ENCODE measurements around the gene C6orf132. TPM values are rescaled to one million over a fixed set of nuclear protein-coding genes. Genes with fewer than 3 reads are reported as not detected.

C6orf132 gene
- total and polyA plus RNA-seq, 10 of the 15 experiments (the other 5 are each of a cell fraction or from before 2014, with no cell fraction given) = 0.04 to 0.05 TPM; not detected in 8

DNA sequence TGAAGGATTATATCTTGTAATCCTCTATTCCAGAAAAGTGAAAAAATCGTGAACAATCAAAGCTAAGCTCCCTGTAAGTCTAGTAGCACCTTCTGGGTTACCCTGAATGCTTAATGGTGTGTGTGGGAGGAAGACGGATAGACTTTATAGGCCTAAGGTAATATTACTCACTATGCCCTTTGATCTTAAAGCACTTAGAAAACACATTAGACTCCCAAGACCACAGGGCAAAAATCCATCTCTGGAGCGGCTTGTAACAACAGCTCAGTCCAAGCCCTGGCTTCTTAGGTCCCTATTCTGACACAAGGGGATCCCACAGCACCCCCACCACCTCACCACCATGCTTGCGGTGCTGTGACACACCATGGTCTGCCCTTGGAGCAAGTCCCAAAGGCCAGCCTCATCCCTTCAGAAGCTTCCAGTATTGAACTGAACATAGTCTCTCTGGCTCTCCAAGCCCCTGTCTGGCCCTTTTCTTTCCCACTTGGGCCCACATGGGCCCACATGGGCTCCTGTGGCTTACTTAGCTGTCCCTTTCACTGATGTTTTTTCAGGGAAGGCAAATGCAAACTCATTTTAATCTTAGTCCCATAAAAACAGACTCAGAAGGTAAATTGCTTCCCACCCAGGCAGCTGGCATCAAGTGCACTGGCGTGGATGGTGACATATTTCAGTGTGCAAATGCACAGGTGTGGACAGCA, 28.3 kb downstream of the C6orf132 start:
- Histone ChIP-seq H3K4me1 (ENCODE audit: control insufficient read depth, insufficient read depth, low read length) (no peaks in the 10 kb centered on the region), H2AFZ (ENCODE audit: control insufficient read depth, low read depth, low read length) (no peak overlapping the region), H3K27me3 (replicated peaks in 1 of 2; ENCODE audit: control insufficient read depth in 2 of 2, insufficient read depth in 2 of 2, low read length in 1 of 2) (peaks cover 0 to 4% of the 10 kb centered on the region in 2 experiments; a peak in 2 of 4 replicates), H3K36me3 (ENCODE audit: control insufficient read depth in 2 of 2, insufficient read depth in 2 of 2, low read length in 1 of 2) (no peaks in the 10 kb centered on the region), H3K79me2 (ENCODE audit: control insufficient read depth, insufficient read depth, low read length) (no peaks in the 10 kb centered on the region), H3K27ac (ENCODE audit: control insufficient read depth, insufficient read depth) (no peak overlapping the region), H3K4me3 (no peak overlapping the region), H4K20me1 (ENCODE audit: control insufficient read depth, insufficient read depth) (no peaks in the 10 kb centered on the region), H3K4me2 (ENCODE audit: control insufficient read depth, insufficient read depth) (no peak overlapping the region), H3K9ac (ENCODE audit: control insufficient read depth, insufficient read depth, low read length) (no peak overlapping the region), H3K9me3 (replicated peaks; ENCODE audit: control insufficient read depth, insufficient read depth, low read length) (no peaks in the 10 kb centered on the region; the same call in 2 of the 3 replicates)
- DNase-seq (ENCODE audit: low read depth, low spot score) (no peak), FAIRE-seq (no peak), ATAC-seq (no peak)
- SMC1A ChIA-PET (ENCODE audit: uncharacterized antibody, unreplicated experiment) = interaction anchor here (1.3 kb wide), 1 partner anchor 10 kb away, joined by 3 read pairs; no protein-coding TSS in a partner anchor
- RAD21 ChIA-PET (ENCODE audit: unreplicated experiment) = no interaction called here
- intact Hi-C loops (cut with micrococcal nuclease; ENCODE audit: unreplicated experiment) = no loop called here
- POLR2A ChIA-PET = no interaction called here
- in situ Hi-C loops (cut with MboI) = no loop called here
- 43% methylated on average over 5 of the region's 5 CpGs for WGBS (ENCODE audit: insufficient coverage, insufficient replicate concordance, low lambda C conversion rate, missing lambda C conversion rate)
- no TSS peak for BruUV-seq (replicated peaks)
- TF ChIP-seq YBX1 (IDR thresholded peaks at IDR 0.05) = no peak
- no peak for TF ChIP-seq ASH2L (IDR thresholded peaks at IDR 0.05; ENCODE audit: borderline replicate concordance, low read depth)
- CTCF ChIA-PET = interaction anchor here (1.1 kb wide), 1 partner anchor 10 kb away, joined by 7 read pairs; no protein-coding TSS in a partner anchor

DNA sequence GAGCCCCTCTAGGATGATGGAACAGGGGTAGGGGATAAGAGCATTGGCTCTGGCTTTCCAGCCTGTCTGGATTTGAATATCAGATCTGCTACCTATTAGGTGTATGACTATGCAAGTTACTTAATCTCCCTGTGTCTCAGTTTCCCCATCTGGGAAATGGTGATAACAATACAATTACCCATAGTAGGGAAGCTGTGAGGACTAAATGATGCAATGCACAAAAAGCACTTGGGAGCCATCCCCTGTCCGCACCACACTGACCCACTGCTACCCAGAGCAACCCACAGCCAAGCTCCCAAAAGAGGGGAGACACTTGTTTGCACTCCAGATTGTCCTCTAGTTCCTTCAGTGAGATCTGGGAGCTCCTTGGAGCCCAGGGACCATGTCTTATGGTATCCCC, 30.1 kb downstream of the C6orf132 start:
- Histone ChIP-seq H3K27ac (ENCODE audit: control insufficient read depth, insufficient read depth) (no peak overlapping the region), H3K4me1 (ENCODE audit: control insufficient read depth, insufficient read depth, low read length) (no peaks in the 10 kb centered on the region), H3K36me3 (ENCODE audit: control insufficient read depth in 2 of 2, insufficient read depth in 2 of 2, low read length in 1 of 2) (no peaks in the 10 kb centered on the region), H3K4me2 (ENCODE audit: control insufficient read depth, insufficient read depth) (no peak overlapping the region), H3K9me3 (replicated peaks; ENCODE audit: control insufficient read depth, insufficient read depth, low read length) (no peaks in the 10 kb centered on the region; the same call in 2 of the 3 replicates), H3K9ac (ENCODE audit: control insufficient read depth, insufficient read depth, low read length) (no peak overlapping the region), H3K4me3 (no peak overlapping the region), H3K27me3 (replicated peaks in 1 of 2; ENCODE audit: control insufficient read depth in 2 of 2, insufficient read depth in 2 of 2, low read length in 1 of 2) (peaks cover 0 to 4% of the 10 kb centered on the region in 2 experiments; a peak in 2 of 4 replicates), H2AFZ (ENCODE audit: control insufficient read depth, low read depth, low read length) (no peak overlapping the region), H3K79me2 (ENCODE audit: control insufficient read depth, insufficient read depth, low read length) (no peaks in the 10 kb centered on the region), H4K20me1 (ENCODE audit: control insufficient read depth, insufficient read depth) (no peaks in the 10 kb centered on the region)
- ChIA-PET RAD21 (ENCODE audit: unreplicated experiment) (no interaction called here), POLR2A (no interaction called here), SMC1A (ENCODE audit: uncharacterized antibody, unreplicated experiment) (interaction anchor here (0.6 kb wide), 1 partner anchor 102 kb away, joined by 3 read pairs; no protein-coding TSS in a partner anchor), CTCF (interaction anchor here (1.3 kb wide), 1 partner anchor 9 kb away, joined by 6 read pairs; no protein-coding TSS in a partner anchor)
- in situ Hi-C loops (cut with MboI) = no loop called here
- 27% methylated on average over 1 of the region's 1 CpG for WGBS (ENCODE audit: insufficient coverage, insufficient replicate concordance, low lambda C conversion rate, missing lambda C conversion rate)
- DNase-seq (ENCODE audit: low read depth, low spot score) (no peak), ATAC-seq (no peak), FAIRE-seq (no peak)
- BruUV-seq (replicated peaks) = no TSS peak
- TF ChIP-seq NR2F1 (conservative IDR thresholded peaks at IDR 0.05) (no peak), ASH2L (IDR thresholded peaks at IDR 0.05; ENCODE audit: borderline replicate concordance, low read depth) (no peak), NFIC (IDR thresholded peaks at IDR 0.05; ENCODE audit: low read depth, low read length) (no peak), RELA (IDR thresholded peaks at IDR 0.05; ENCODE audit: borderline replicate concordance, partially characterized antibody) (no peak), MTA3 (IDR thresholded peaks at IDR 0.05; ENCODE audit: borderline replicate concordance, low read length) (no peak), NBN (IDR thresholded peaks at IDR 0.05) (no peak), HCFC1 (IDR thresholded peaks at IDR 0.05; ENCODE audit: low read length) (no peak)
- TF ChIP-seq, protein P1, sequence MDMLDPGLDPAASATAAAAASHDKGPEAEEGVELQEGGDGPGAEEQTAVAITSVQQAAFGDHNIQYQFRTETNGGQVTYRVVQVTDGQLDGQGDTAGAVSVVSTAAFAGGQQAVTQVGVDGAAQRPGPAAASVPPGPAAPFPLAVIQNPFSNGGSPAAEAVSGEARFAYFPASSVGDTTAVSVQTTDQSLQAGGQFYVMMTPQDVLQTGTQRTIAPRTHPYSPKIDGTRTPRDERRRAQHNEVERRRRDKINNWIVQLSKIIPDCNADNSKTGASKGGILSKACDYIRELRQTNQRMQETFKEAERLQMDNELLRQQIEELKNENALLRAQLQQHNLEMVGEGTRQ (IDR thresholded peaks at IDR 0.05; ENCODE audit: borderline replicate concordance, low read depth, low read length) = no peak
- TF ChIP-seq, protein P2, sequence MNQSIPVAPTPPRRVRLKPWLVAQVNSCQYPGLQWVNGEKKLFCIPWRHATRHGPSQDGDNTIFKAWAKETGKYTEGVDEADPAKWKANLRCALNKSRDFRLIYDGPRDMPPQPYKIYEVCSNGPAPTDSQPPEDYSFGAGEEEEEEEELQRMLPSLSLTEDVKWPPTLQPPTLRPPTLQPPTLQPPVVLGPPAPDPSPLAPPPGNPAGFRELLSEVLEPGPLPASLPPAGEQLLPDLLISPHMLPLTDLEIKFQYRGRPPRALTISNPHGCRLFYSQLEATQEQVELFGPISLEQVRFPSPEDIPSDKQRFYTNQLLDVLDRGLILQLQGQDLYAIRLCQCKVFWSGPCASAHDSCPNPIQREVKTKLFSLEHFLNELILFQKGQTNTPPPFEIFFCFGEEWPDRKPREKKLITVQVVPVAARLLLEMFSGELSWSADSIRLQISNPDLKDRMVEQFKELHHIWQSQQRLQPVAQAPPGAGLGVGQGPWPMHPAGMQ (IDR thresholded peaks at IDR 0.05; ENCODE audit: borderline replicate concordance) = no peak
- intact Hi-C loops (cut with micrococcal nuclease; ENCODE audit: unreplicated experiment) = no loop called here

Measured in GM12878 (cell line).